Spleen (tissue), 11 donors: ENCODE results near the gene SLC25A1. TPM values are rescaled to one million over a fixed set of nuclear protein-coding genes. Genes with fewer than 3 reads are reported as not detected.

Source experiments
- DNase-seq: peaks from one replicate; pipeline ENCODE4 v3.0.0-alpha.2; 2020
- H3K27ac ChIP-seq, 8 donors: fragments of 200-600 bp; sonication (generic) in 7 of 8; 1 replicate in 4 of 8; 2 replicates in 4 of 8; pipeline versions ENCODE4 v1.5.0 to v1.8.0; 2016 to 2021; ENCODE audit warnings: inconsistent platforms in 4 of 8, mild to moderate bottlenecking in 4 of 8, moderate library complexity in 1 of 8
- H3K27me3 ChIP-seq, 7 donors: fragments of 200-600 bp; sonication (generic) in 6 of 7; replicated peaks in 1 of 7; 1 replicate in 4 of 7; 2 replicates in 3 of 7; pipeline versions ENCODE4 v1.5.0 to v1.8.0; 2016 to 2021; ENCODE audit warnings: inconsistent platforms in 3 of 7, mild to moderate bottlenecking in 1 of 7
- H3K36me3 ChIP-seq, 6 donors: fragments of 200-600 bp; sonication (generic) in 5 of 6; 1 replicate in 4 of 6; 2 replicates in 2 of 6; pipeline versions ENCODE4 v1.5.0 to v1.8.0; 2016 to 2021; ENCODE audit warnings: inconsistent platforms in 2 of 6
- H3K4me1 ChIP-seq, 6 donors: fragments of 200-600 bp; sonication (generic) in 5 of 6; 1 replicate in 3 of 6; 2 replicates in 3 of 6; pipeline versions ENCODE4 v1.5.0 to v1.8.0; 2016 to 2021; ENCODE audit warnings: inconsistent platforms in 3 of 6
- H3K4me3 ChIP-seq, 8 donors: fragments of 200-600 bp; sonication (generic) in 7 of 8; 1 replicate in 4 of 8; 2 replicates in 4 of 8; pipeline versions ENCODE4 v1.5.0 to v1.8.0; 2016 to 2021; ENCODE audit warnings: inconsistent platforms in 4 of 8, mild to moderate bottlenecking in 4 of 8, moderate library complexity in 2 of 8
- H3K9me3 ChIP-seq, 8 donors: fragments of 200-600 bp; sonication (generic) in 7 of 8; 1 replicate in 4 of 8; 2 replicates in 4 of 8; pipeline versions ENCODE4 v1.5.0 to v1.8.0; 2016 to 2021; ENCODE audit warnings: inconsistent platforms in 4 of 8
- CTCF ChIP-seq, 11 experiments: fragments of 200-600 bp in 7 of 11; fragments of 450-650 bp in 4 of 11; sonication (generic) in 4 of 11; IDR thresholded peaks in 8 of 11; conservative IDR thresholded peaks in 3 of 11; 1 replicate in 7 of 11; 2 replicates in 4 of 11; pipeline versions ENCODE4 v1.4.0 to v1.8.0; 2016 to 2021; ENCODE audit warnings: antibody characterized with exemption in 11 of 11, inconsistent platforms in 4 of 11, mild to moderate bottlenecking in 1 of 11
- POLR2A ChIP-seq, 3 donors: fragments of 450-650 bp; IDR thresholded peaks; one replicate each; pipeline ENCODE4 v1.5.1; 2017; ENCODE audit warnings: antibody characterized with exemption in 3 of 3, mild to moderate bottlenecking in 1 of 3
- POLR2AphosphoS5 ChIP-seq, 3 donors: sonication (generic); formaldehyde crosslinking; IDR thresholded peaks; one replicate each; pipeline ENCODE4 v1.5.1; 2017; ENCODE audit warnings: antibody characterized with exemption in 3 of 3
- WGBS, 5 donors: extraction: QIAGEN DNeasy Blood & Tissue Kit in 3 of 5; methylation state at CpG; one replicate each; pipeline versions ENCODE4 v1.1.5 to v1.1.7; 2013 to 2018; 5-methylcytosine and 5-hydroxymethylcytosine counted together
- intact Hi-C: fragments of 100-400 bp; cut with DNase I; formaldehyde crosslinking; loops from one replicate; pipeline ENCODE4 v1.15.0; 2023; ENCODE audit warnings: low total_unique reads
- polyA plus RNA-seq, 3 donors: library from polyadenylated mRNA; stranded (reverse); fragments of 200-250 nt; gene quantifications; one replicate each; pipeline ENCODE4 v1.2.1, GENCODE V29; 2013
- total RNA-seq, 7 donors: library from RNA; depleted of rRNA in 3 of 7; stranded (reverse); fragments of >200 nt in 3 of 7; fragmentation: NEBNext Ultra II Directional in 4 of 7; extraction: Animal tissue kit (Norgen Biotek cat#: 25700) in 4 of 7; gene quantifications; one replicate each; pipeline versions ENCODE4 v1.1.0 to v1.2.1, GENCODE V29; 2016 to 2021
- donor health status: healthy with polysubstance abuse.
- donor health status: DM: no; HTN: no; CAD: no; lungs with moderate emphysema.
- donor health status: DM: no; HTN: no; CAD: no.
- donor health status: Bipolar disorder and iron deficiency.
- donor health status: healthy.
- donor health status: DM: no; HTN: no; CAD: no.
- donor health status: DM: yes; HTN: yes; CAD: no.

Gene SLC25A1
- total and polyA plus RNA-seq, 10 donors, result 23.5 to 59.7 (median 35.9) TPM

GRCh38 chr22:19216579-19216978, 38.0 kb upstream of the SLC25A1 start:
- peaks cover 0 to 6% (median 0%) of the 10 kb centered on the region in 6 donors for H3K4me1 ChIP-seq
- 81 to 98% (median 90%) methylated on average over 4 to 5 of the region's 5 CpGs for WGBS, 5 donors
- TF ChIP-seq CTCF (IDR thresholded peaks at IDR 0.05 in 8 of 11, conservative IDR thresholded peaks at IDR 0.05 in 3 of 11) (no peak), POLR2A (IDR thresholded peaks at IDR 0.05) (no peak), POLR2AphosphoS5 (IDR thresholded peaks at IDR 0.05) (no peak)
- no peak overlapping the region for H3K4me3 ChIP-seq
- H3K9me3 ChIP-seq, result no peaks in the 10 kb centered on the region
- H3K27ac ChIP-seq, result no peak overlapping the region
- H3K27me3 ChIP-seq, result no peaks in the 10 kb centered on the region
- peaks cover 0 to 82% (median 4%) of the 10 kb centered on the region in 6 donors for H3K36me3 ChIP-seq
- intact Hi-C loops, result no loop called here
- no peak for DNase-seq

DNA sequence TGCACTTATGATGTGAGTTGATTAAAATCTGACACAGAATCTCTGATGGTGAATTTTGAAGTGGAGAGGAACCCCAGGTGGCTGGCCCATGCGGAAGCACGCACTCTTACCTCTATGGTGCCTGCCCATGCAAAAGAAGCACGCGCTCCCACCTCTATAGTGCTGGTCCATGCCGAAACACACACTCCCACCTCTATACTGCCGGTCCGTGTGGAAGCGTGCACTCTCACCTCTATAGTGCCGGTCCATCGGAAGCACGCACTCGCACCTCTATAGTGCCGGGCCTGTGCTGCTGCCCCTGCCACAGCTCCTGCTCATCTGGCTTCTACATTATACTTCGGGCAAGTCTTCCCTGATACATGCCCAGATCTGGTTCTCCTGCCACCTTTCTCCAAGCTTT, 36.8 kb upstream of the SLC25A1 start:
- Histone ChIP-seq H3K4me3 (no peak overlapping the region), H3K36me3 (peaks cover 0 to 74% (median 0%) of the 10 kb centered on the region in 6 donors), H3K9me3 (no peaks in the 10 kb centered on the region), H3K27me3 (no peaks in the 10 kb centered on the region), H3K27ac (no peak overlapping the region), H3K4me1 (peaks cover 0 to 6% (median 0%) of the 10 kb centered on the region in 6 donors)
- WGBS, 5 donors, result 95 to 98% (median 97%) methylated on average over 14 of the region's 14 CpGs
- DNase-seq, result no peak
- TF ChIP-seq CTCF (IDR thresholded peaks at IDR 0.05 in 8 of 11, conservative IDR thresholded peaks at IDR 0.05 in 3 of 11), result no peak
- no peak for TF ChIP-seq POLR2A (IDR thresholded peaks at IDR 0.05)
- TF ChIP-seq POLR2AphosphoS5 (IDR thresholded peaks at IDR 0.05), result no peak
- intact Hi-C loops, result no loop called here

DNA sequence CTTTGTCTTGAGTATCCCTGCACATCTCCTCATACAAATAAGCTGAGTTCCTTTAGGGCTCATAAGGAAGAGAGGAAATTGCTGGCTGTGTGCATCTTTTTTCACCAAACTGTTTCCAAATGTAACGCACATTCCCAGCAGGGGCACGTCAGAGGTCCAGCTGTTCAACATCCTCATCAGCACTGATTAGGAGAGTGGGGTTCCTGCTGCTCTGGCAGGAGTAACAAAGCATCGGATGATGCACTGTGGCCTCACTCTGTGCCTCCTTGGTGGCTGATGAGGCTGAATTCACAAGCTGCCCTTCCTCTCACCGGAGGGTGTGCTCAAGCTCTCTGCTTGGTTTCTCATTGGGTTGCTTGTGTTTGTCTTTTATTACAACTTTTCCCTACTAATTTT, 35.5 kb upstream of the SLC25A1 start:
- 58 to 85% (median 79%) methylated on average over 4 of the region's 4 CpGs for WGBS, 5 donors
- TF ChIP-seq CTCF (IDR thresholded peaks at IDR 0.05 in 8 of 11, conservative IDR thresholded peaks at IDR 0.05 in 3 of 11), result no peak
- no peak for TF ChIP-seq POLR2A (IDR thresholded peaks at IDR 0.05)
- TF ChIP-seq POLR2AphosphoS5 (IDR thresholded peaks at IDR 0.05), result peak in 1 of 3 donors; percentile 38
- H3K27ac ChIP-seq, result no peak overlapping the region
- no peaks in the 10 kb centered on the region for H3K9me3 ChIP-seq
- DNase-seq, result no peak
- H3K4me3 ChIP-seq, result no peak overlapping the region
- H3K4me1 ChIP-seq, result peaks cover 0 to 6% (median 0%) of the 10 kb centered on the region in 6 donors
- H3K27me3 ChIP-seq, result no peaks in the 10 kb centered on the region
- intact Hi-C loops, result no loop called here
- H3K36me3 ChIP-seq, result peaks cover 0 to 74% (median 7%) of the 10 kb centered on the region in 6 donors

- intact Hi-C loops, result no loop called here
- Histone ChIP-seq H3K27ac (no peak overlapping the region), H3K9me3 (no peaks in the 10 kb centered on the region), H3K36me3 (peaks cover 0 to 74% (median 7%) of the 10 kb centered on the region in 6 donors), H3K27me3 (no peaks in the 10 kb centered on the region), H3K4me1 (peaks cover 0 to 6% (median 0%) of the 10 kb centered on the region in 6 donors), H3K4me3 (no peak overlapping the region)
- DNase-seq, result no peak
- 53 to 86% (median 72%) methylated on average over 9 of the region's 9 CpGs for WGBS, 5 donors
- TF ChIP-seq POLR2AphosphoS5 (IDR thresholded peaks at IDR 0.05), result no peak
- no peak for TF ChIP-seq POLR2A (IDR thresholded peaks at IDR 0.05)
- TF ChIP-seq CTCF (IDR thresholded peaks at IDR 0.05 in 8 of 11, conservative IDR thresholded peaks at IDR 0.05 in 3 of 11), result no peak
Measured at GRCh38 chr22:19213442-19214077, 35.0 kb upstream of the SLC25A1 start.
